Prostate gland (tissue), 2 donors: ENCODE results near the gene HIF1AN.

Experiments
- CTCF ChIP-seq, 4 experiments: fragments of 200-600 bp in 2 of 4; fragments of 450-650 bp in 2 of 4; sonication (generic) in 2 of 4; IDR thresholded peaks; 1 replicate in 3 of 4; 2 replicates in 1 of 4; pipeline ENCODE4 v1.5.1; 2016 to 2019; ENCODE audit warnings: antibody characterized with exemption in 4 of 4, mild to moderate bottlenecking in 2 of 4, moderate library complexity in 2 of 4
- POLR2A ChIP-seq: fragments of 450-650 bp; IDR thresholded peaks from one replicate; pipeline ENCODE4 v1.6.1; 2016; ENCODE audit warnings: antibody characterized with exemption, mild to moderate bottlenecking

- TF ChIP-seq POLR2A (no peak), CTCF (IDR thresholded peaks at IDR 0.05) (no peak)
Observed at GRCh38 chr10:100569687-100570481, 34.1 kb downstream of the HIF1AN start.
